OCI-LY1 (cell line): ENCODE measurements around the gene NFIX.

Source experiments
- CTCF ChIP-seq: fragments of 200-600 bp; sonication (generic), shearing (Covaris generic); IDR thresholded peaks from 2 replicates; pipeline ENCODE4 v1.5.1; 2017; ENCODE audit warnings: mild to moderate bottlenecking, antibody characterized with exemption, low read length, moderate library complexity, mixed read lengths
- EZH2 ChIP-seq: fragments of 200-600 bp; sonication (generic), shearing (Covaris generic); IDR thresholded peaks from 2 replicates; pipeline ENCODE4 v1.8.0; 2017; ENCODE audit warnings: borderline replicate concordance, mixed run types, mild to moderate bottlenecking, antibody characterized with exemption, low read length, moderate library complexity, mixed read lengths

GRCh38 chr19:13026462-13027370 lies 31.4 kb downstream of the NFIX start:
- TF ChIP-seq CTCF (no peak), EZH2 (no peak)
